Measurements from ENCODE around the gene OR52R1.

GRCh38 chr11:4830909-4831308 lies 26.7 kb upstream of the OR52R1 start:
- TF ChIP-seq, protein P1, sequence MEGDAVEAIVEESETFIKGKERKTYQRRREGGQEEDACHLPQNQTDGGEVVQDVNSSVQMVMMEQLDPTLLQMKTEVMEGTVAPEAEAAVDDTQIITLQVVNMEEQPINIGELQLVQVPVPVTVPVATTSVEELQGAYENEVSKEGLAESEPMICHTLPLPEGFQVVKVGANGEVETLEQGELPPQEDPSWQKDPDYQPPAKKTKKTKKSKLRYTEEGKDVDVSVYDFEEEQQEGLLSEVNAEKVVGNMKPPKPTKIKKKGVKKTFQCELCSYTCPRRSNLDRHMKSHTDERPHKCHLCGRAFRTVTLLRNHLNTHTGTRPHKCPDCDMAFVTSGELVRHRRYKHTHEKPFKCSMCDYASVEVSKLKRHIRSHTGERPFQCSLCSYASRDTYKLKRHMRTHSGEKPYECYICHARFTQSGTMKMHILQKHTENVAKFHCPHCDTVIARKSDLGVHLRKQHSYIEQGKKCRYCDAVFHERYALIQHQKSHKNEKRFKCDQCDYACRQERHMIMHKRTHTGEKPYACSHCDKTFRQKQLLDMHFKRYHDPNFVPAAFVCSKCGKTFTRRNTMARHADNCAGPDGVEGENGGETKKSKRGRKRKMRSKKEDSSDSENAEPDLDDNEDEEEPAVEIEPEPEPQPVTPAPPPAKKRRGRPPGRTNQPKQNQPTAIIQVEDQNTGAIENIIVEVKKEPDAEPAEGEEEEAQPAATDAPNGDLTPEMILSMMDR (IDR thresholded peaks at IDR 0.05), result no peak
- TF ChIP-seq EZH2 (IDR thresholded peaks at IDR 0.05; ENCODE audit: borderline replicate concordance, insufficient read depth, low read depth, low read length, poor library complexity, severe bottlenecking), result no peak
